OCI-LY3 (cell line): ENCODE measurements around the gene FMNL1.

Experiments
- H2AFZ ChIP-seq: fragments of 200-600, 300-600 bp; shearing (Covaris generic); 2 replicates; pipeline ENCODE4 v1.6.0; 2014; ENCODE audit warnings: antibody characterized with exemption, low read depth, low read length
- H3K27ac ChIP-seq: fragments of 200-600, 300-600 bp; sonication (generic); 2 replicates; pipeline ENCODE4 v1.5.1; 2014; ENCODE audit warnings: mild to moderate bottlenecking, low read length, moderate library complexity, mixed read lengths
- H3K27me3 ChIP-seq: fragments of 200-600, 300-600 bp; sonication (generic); 2 replicates; pipeline ENCODE4 v1.6.1; 2014; ENCODE audit warnings: low read depth, low read length, mixed read lengths
- H3K36me3 ChIP-seq: fragments of 200-600, 300-600 bp; sonication (generic); replicated peaks from 2 replicates; pipeline ENCODE3; 2014; ENCODE audit warnings: low read depth, low read length, mixed read lengths
- H3K4me1 ChIP-seq: fragments of 300-600, 200-600 bp; sonication (generic); 2 replicates; pipeline ENCODE4 v1.6.1; 2014; ENCODE audit warnings: low read length, mixed read lengths
- H3K4me2 ChIP-seq: fragments of 200-600, 300-600 bp; sonication (generic); 2 replicates; pipeline ENCODE4 v1.6.1; 2014; ENCODE audit warnings: low read length, mixed read lengths
- H3K4me3 ChIP-seq: fragments of 300-600, 200-600 bp; sonication (generic); 2 replicates; pipeline ENCODE4 v1.5.1; 2014; ENCODE audit warnings: antibody characterized with exemption, mild to moderate bottlenecking, low read length, moderate library complexity
- H3K79me2 ChIP-seq: fragments of 300-600, 200-600 bp; shearing (Covaris generic); 2 replicates; pipeline ENCODE4 v1.6.1; 2014; ENCODE audit warnings: mild to moderate bottlenecking, low read length, mixed read lengths
- H3K9ac ChIP-seq: fragments of 300-600, 200-600 bp; shearing (Covaris generic); 2 replicates; pipeline ENCODE4 v1.6.0; 2014; ENCODE audit warnings: mild to moderate bottlenecking, low read length, moderate library complexity
- H3K9me3 ChIP-seq: fragments of 200-600, 300-600 bp; shearing (Covaris generic); 2 replicates; pipeline ENCODE4 v1.6.1; 2014; ENCODE audit warnings: low read length, mixed read lengths; ENCODE audit not compliant: insufficient read depth
- H4K20me1 ChIP-seq: fragments of 200-600, 300-600 bp; sonication (generic); 2 replicates; pipeline ENCODE4 v1.6.1; 2016; ENCODE audit warnings: low read length, mixed read lengths; ENCODE audit not compliant: insufficient read depth
- EZH2phosphoT487 ChIP-seq: fragments of 200-600 bp; shearing (Covaris generic); IDR thresholded peaks from 2 replicates; pipeline ENCODE4 v1.6.1; 2018; ENCODE audit warnings: antibody characterized with exemption, mixed run types, low read depth
- TF ChIP-seq, protein P1 (sequence below): fragments of 200-600, 300-600 bp; sonication (generic); IDR thresholded peaks from 2 replicates; pipeline ENCODE4 v1.5.1; 2014; ENCODE audit warnings: antibody characterized with exemption, low read length, low read depth

The FMNL1 gene

DNA sequence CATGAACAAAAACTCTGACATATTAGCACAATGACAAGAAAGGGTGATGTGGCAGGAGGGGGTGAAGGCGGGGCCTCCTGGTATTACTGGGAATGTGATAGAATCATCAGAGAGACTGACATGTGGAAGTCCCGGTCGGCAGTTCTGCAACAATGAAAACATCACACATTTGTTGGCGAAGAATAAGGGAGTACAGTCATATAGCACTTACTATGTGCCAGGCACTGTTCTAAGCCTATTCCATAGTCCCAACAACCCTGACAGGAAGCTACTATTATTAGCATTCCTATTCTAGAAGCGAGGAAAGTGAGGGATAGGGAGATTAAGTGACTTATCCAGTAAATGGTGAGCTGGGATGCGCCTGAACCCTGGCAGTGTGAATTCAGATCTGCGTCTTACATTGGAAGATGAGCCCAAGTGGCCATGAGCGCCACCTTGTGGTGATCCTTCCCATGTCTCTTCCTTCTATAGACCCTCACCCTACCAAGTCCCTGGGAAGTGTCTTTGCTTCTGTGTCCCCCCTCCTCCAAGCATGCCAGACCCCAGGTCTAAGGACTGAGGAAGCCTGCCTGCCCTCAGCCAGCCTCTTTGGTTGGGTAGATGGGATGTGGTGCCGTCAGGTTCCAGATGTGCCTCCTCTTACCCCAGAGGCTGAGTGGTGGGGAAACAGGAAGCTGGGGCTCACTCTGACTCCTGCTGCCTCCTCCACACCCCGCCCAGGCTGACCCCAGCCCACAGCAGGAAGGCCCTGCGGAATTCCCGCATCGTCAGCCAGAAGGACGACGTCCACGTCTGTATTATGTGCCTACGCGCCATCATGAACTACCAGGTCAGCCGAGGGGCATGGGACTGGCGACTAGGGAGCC lies 14.0 kb downstream of the FMNL1 start:
- no peaks in the 10 kb centered on the region for H3K27me3 ChIP-seq
- H3K4me3 ChIP-seq: no peak overlapping the region
- no peak overlapping the region for H3K9ac ChIP-seq
- no peak for TF ChIP-seq EZH2phosphoT487
- TF ChIP-seq, protein P1, sequence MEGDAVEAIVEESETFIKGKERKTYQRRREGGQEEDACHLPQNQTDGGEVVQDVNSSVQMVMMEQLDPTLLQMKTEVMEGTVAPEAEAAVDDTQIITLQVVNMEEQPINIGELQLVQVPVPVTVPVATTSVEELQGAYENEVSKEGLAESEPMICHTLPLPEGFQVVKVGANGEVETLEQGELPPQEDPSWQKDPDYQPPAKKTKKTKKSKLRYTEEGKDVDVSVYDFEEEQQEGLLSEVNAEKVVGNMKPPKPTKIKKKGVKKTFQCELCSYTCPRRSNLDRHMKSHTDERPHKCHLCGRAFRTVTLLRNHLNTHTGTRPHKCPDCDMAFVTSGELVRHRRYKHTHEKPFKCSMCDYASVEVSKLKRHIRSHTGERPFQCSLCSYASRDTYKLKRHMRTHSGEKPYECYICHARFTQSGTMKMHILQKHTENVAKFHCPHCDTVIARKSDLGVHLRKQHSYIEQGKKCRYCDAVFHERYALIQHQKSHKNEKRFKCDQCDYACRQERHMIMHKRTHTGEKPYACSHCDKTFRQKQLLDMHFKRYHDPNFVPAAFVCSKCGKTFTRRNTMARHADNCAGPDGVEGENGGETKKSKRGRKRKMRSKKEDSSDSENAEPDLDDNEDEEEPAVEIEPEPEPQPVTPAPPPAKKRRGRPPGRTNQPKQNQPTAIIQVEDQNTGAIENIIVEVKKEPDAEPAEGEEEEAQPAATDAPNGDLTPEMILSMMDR: peak; percentile 70
- H2AFZ ChIP-seq: no peak overlapping the region
- no peak overlapping the region for H3K4me2 ChIP-seq
- peaks cover 6% of the 10 kb centered on the region for H3K79me2 ChIP-seq
- peaks cover 8% of the 10 kb centered on the region for H4K20me1 ChIP-seq
- no peaks in the 10 kb centered on the region for H3K9me3 ChIP-seq
- H3K27ac ChIP-seq: no peak overlapping the region
- peaks cover 13% of the 10 kb centered on the region; the same call in 1 of the 2 replicates for H3K4me1 ChIP-seq
- peaks cover 14% of the 10 kb centered on the region for H3K36me3 ChIP-seq

DNA sequence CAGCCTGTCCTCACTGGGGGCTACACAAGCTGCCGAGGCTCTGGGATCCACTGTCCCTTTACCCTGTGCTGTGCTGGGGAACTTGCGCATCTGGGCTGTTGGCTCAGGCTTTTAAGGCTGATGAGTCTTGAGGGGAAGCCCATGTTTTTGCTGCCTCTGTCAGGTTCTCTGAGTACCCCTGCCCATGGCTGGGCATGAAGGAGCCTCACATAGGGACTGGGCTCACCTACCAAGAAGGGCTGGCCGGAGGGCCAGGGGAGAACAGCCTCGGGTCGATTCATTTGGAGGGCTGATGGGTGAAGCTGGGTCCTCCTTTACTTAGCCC lies 14.6 kb downstream of the FMNL1 start:
- H3K27me3 ChIP-seq: no peaks in the 10 kb centered on the region
- H3K79me2 ChIP-seq: no peaks in the 10 kb centered on the region
- H3K27ac ChIP-seq: no peak overlapping the region
- H3K9me3 ChIP-seq: no peaks in the 10 kb centered on the region
- peaks cover 14% of the 10 kb centered on the region for H3K36me3 ChIP-seq
- no peak overlapping the region for H2AFZ ChIP-seq
- peaks cover 8% of the 10 kb centered on the region; the same call in 1 of the 2 replicates for H3K4me1 ChIP-seq
- H4K20me1 ChIP-seq: peaks cover 8% of the 10 kb centered on the region
- H3K4me2 ChIP-seq: no peak overlapping the region
- H3K4me3 ChIP-seq: no peak overlapping the region
- TF ChIP-seq, protein P1: no peak
- TF ChIP-seq EZH2phosphoT487: no peak
- H3K9ac ChIP-seq: no peak overlapping the region

DNA sequence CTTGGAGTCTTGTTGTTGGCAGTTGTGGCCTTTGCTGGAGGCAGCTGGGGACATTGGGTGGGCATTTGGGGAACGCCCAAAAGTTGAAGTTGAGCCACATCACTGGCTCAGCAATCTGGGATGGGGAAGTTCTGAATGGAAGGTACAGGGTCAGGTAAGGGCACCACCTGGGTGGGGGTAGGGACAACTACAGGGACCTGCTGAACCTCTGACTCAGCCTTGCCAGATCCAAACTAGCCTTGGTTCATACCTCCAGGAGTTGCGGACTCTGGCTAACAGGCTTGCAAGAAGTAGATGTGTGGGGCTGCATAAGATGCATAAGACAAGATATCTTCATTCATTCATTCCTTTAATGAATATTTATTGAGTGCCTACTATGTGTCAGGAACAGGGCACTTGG lies 16.0 kb downstream of the FMNL1 start:
- TF ChIP-seq, protein P1: no peak
- TF ChIP-seq EZH2phosphoT487: no peak
- Histone ChIP-seq H3K4me1 (peaks cover 6% of the 10 kb centered on the region; the same call in 1 of the 2 replicates), H2AFZ (no peak overlapping the region), H3K4me3 (no peak overlapping the region), H3K9me3 (no peaks in the 10 kb centered on the region), H3K79me2 (no peaks in the 10 kb centered on the region), H3K27me3 (no peaks in the 10 kb centered on the region), H3K36me3 (peaks cover 14% of the 10 kb centered on the region), H3K4me2 (no peak overlapping the region), H3K27ac (no peak overlapping the region), H4K20me1 (peaks cover 8% of the 10 kb centered on the region), H3K9ac (no peak overlapping the region)

DNA sequence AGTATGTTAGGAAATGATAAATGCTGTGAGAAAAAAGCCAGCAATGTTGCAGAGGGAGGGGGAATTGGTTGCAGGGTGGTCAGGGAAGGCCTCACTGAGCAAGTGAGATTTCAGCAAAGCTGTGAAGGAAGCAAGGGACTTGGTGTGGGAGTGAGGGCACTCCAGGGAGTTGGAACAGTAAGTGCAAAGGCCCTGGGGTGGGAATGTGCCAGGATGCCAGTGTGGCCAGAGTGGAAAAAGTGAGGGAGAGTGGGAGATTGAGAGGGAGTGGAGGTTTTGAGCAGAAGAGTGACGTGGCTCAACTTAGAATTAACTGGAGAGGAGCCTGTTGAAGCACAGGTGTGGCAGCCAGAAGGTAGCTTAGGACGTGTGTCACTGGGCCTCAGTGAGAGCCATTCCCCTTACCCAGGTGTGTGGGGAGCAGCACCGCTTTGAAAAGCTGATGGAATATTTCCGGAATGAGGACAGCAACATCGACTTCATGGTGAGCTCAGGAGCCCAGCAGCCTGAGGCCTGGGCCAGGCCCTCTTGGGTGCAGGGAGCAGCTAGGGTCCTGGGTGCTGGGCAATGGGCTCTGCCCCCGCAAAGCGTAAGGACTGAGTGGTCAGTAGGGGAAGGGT lies 16.6 kb downstream of the FMNL1 start:
- Histone ChIP-seq H3K9me3 (no peaks in the 10 kb centered on the region), H3K36me3 (peaks cover 14% of the 10 kb centered on the region), H2AFZ (no peak overlapping the region), H3K9ac (no peak overlapping the region), H3K27me3 (no peaks in the 10 kb centered on the region), H4K20me1 (peaks cover 8% of the 10 kb centered on the region), H3K4me2 (no peak overlapping the region), H3K4me3 (no peak overlapping the region), H3K79me2 (no peaks in the 10 kb centered on the region), H3K27ac (no peak overlapping the region), H3K4me1 (peaks cover 6% of the 10 kb centered on the region; the same call in 1 of the 2 replicates)
- TF ChIP-seq, protein P1: no peak
- TF ChIP-seq EZH2phosphoT487: no peak
